ENCODE results near the gene ZBTB42. TPM values are rescaled to one million over a fixed set of nuclear protein-coding genes. Genes with fewer than 3 reads are reported as not detected.
A peak's percentile ranks its signal among the peaks of the same experiment; 100 is the strongest.

The ZBTB42 gene
- total RNA-seq, 4 donors from 2014 or later, result 5.9 to 12.3 (median 6.7) TPM

DNA sequence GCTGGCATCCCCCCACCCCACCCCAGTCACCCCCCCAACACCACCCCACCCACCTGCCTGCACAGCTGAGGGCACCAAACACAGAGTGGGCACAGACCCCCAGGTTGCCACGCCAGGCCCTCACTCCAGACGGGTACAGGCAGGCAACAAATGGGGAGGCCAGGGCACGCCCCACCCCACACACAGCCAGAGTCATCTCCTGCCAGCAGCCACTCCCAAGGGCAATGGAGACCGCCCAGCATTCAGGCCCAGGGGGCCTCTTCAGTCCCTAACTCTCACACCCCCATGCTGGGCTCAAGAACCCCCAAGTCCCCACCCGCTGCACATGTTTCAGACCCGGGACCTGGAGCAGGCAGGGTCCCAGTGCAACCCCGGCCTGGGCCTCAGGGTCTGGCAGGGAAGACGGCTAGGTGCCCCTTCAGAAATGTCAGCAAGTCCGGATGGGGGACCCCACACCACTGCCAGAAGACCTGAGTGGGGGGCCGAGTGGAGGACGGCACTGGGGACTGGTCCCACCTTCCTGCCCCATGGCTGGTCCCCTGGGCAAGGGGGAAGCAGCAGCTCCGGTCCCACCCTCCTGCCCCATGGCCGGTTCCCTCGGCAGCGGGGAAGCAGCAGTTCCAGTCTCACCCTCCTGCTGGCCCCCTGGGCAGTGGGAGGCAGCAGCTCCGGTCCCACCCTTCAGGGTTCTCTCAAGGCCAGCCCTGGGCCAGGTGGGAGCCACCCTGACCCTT, 17.2 kb upstream of the ZBTB42 start:
- peak overlapping the region in 2 of 4 donors; percentile 72 to 80 for H3K27ac ChIP-seq
- no peaks in the 10 kb centered on the region for H3K27me3 ChIP-seq
- no peaks in the 10 kb centered on the region for H3K9me3 ChIP-seq
- no peak overlapping the region for H3K4me3 ChIP-seq
- no peak for DNase-seq (ENCODE audit: low spot score in 2 of 2)
- WGBS, 2 donors, result 71 to 75% methylated on average over 12 to 13 of the region's 16 CpGs
- H3K36me3 ChIP-seq, result peaks cover 0 to 47% (median 0%) of the 10 kb centered on the region in 3 donors
- TF ChIP-seq CTCF (IDR thresholded peaks at IDR 0.05), result no peak
- H3K4me1 ChIP-seq, result peaks cover 0 to 70% (median 32%) of the 10 kb centered on the region in 4 donors

DNA sequence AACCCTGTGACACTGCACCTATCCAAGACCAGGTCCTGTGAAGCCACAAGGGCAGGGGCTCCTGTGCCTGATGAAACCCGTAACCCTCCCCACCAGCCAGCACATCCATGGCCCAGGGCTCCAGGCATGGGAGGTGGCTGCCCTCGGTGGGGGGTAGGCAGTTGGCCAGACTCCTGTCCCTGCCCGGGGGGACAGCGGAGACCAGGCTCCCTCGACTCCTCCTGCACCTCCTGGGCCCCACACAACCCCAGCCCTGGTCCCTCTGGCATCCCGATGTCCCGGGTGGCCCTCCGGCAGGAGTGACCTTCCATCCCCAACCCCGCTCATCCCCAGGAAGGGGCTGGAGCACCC, 16.7 kb upstream of the ZBTB42 start:
- TF ChIP-seq POLR2A (IDR thresholded peaks at IDR 0.05) (no peak), EP300 (IDR thresholded peaks at IDR 0.05) (no peak), CTCF (IDR thresholded peaks at IDR 0.05) (no peak)
- DNase-seq (ENCODE audit: low spot score in 2 of 2), result no peak
- Histone ChIP-seq H3K9me3 (no peaks in the 10 kb centered on the region), H3K36me3 (peaks cover 0 to 47% (median 0%) of the 10 kb centered on the region in 3 donors), H3K27me3 (no peaks in the 10 kb centered on the region), H3K27ac (peak overlapping the region in 2 of 4 donors; percentile 72 to 80), H3K4me3 (no peak overlapping the region), H3K4me1 (peaks cover 0 to 76% (median 34%) of the 10 kb centered on the region in 4 donors)
- WGBS, 2 donors, result 88 to 93% methylated on average over 5 of the region's 9 CpGs

DNA sequence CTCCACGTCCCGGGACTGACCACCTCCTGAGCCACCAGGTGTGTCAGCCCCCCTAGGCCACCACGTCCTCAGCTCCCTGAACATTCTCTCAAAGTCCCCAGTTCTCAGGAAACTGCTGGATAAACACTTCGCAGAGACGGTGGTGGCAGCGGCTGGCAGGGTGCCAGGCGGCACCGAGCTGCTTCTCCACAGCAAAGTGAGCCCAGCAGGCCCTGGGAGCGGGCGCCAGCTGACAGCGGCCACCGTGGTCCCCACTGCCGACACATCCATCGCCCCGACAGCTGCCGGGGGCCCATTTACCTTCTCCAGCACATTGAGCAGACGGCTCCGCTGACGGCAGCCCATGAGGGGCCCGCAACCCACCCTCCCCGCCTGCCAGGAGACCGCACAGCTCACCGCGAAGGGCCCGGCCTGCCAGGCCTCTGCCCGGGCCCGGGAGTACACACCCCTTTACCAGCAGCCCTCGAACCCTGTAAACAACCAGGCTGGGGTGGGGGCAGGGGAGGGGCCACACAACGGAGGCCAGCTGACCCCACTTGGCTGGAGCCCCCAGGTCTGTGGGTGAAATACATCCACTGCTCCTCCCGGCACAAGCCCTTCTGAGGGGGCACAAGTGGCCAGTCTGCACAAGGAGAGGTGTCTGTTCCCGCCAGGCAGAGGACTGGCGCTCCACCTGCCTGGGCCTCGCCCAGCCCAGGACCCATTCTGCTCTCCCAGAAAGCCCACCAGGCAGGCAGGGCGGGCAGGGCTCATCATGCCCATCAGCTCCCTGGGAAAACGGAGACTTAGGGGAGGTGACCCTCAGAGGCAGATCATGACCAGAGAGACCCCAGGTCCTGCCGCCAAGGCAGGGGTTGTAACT, 15.8 kb upstream of the ZBTB42 start:
- TF ChIP-seq POLR2A (IDR thresholded peaks at IDR 0.05) (no peak), CTCF (IDR thresholded peaks at IDR 0.05) (no peak), EP300 (IDR thresholded peaks at IDR 0.05) (no peak)
- Histone ChIP-seq H3K27me3 (no peaks in the 10 kb centered on the region), H3K36me3 (peaks cover 0 to 47% (median 0%) of the 10 kb centered on the region in 3 donors), H3K27ac (peak overlapping the region in 3 of 4 donors; percentile 50 to 80 (median 72)), H3K4me3 (no peak overlapping the region), H3K4me1 (peaks cover 0 to 85% (median 35%) of the 10 kb centered on the region in 4 donors), H3K9me3 (no peaks in the 10 kb centered on the region)
- DNase-seq (ENCODE audit: low spot score in 2 of 2), result no peak
- 62 to 73% methylated on average over 26 to 33 of the region's 36 CpGs for WGBS, 2 donors

DNA sequence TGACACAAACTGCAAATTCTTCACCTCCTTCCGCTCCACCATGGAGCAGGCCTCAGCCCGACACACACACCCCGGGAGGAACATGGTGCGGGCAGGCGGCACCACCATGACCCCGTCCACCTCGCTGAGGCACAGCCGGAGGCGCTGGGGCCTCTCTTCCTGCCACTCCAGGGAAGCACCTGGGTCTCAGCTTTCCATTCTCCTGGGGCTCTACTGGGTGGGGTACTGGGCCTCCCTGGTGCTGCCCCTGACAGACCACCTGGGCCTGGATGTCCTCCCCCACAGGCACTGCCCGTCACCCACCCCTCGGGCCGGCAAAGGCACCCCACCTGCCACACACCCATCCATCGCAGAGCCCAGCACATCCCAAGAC, 15.2 kb upstream of the ZBTB42 start:
- WGBS, 2 donors, result 66 to 74% methylated on average over 10 to 13 of the region's 13 CpGs
- TF ChIP-seq CTCF (IDR thresholded peaks at IDR 0.05) (no peak), POLR2A (IDR thresholded peaks at IDR 0.05) (no peak), EP300 (IDR thresholded peaks at IDR 0.05) (no peak)
- Histone ChIP-seq H3K36me3 (peaks cover 0 to 47% (median 2%) of the 10 kb centered on the region in 3 donors), H3K27ac (peak overlapping the region in 3 of 4 donors; percentile 50 to 80 (median 72)), H3K4me3 (no peak overlapping the region), H3K9me3 (no peaks in the 10 kb centered on the region), H3K4me1 (peaks cover 0 to 91% (median 35%) of the 10 kb centered on the region in 4 donors), H3K27me3 (no peaks in the 10 kb centered on the region)
- no peak for DNase-seq (ENCODE audit: low spot score in 2 of 2)

Data from tibial nerve (tissue), 4 donors.